ENCODE measurements around the gene DUSP16.

DUSP16 gene

DNA sequence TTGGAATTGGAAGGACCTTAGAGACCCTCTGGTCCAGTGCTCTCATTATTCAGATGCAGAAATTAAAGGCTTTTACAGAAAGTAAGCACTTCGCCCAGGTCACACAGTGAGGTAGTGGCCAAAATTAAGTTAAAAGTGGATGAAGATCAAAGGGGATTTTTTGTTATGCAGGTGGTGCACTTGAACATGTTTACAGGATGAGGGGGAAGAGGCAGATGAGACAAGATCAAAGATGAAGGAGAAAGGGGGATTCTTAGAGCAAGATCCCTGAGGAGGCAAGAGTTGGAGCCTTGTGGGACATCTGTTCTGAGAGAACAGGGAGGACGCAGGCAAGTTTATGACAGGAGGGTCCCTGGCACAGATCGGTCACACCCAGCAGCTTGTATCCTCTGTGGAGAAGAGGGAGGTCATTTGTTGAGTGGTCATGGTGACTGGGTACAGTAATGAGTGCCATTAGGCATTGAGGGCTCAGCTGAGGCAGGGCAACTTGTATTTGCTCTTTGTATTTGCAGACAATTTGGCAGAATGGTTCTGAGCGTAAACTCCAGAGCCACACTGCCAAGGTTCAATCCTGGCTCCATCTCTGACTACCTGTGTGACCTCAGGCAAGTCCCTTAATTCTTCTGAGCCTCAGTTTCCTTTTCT, 121.8 kb downstream of the DUSP16 start:
- no peak for DNase-seq (ENCODE audit: low read depth)

DNA sequence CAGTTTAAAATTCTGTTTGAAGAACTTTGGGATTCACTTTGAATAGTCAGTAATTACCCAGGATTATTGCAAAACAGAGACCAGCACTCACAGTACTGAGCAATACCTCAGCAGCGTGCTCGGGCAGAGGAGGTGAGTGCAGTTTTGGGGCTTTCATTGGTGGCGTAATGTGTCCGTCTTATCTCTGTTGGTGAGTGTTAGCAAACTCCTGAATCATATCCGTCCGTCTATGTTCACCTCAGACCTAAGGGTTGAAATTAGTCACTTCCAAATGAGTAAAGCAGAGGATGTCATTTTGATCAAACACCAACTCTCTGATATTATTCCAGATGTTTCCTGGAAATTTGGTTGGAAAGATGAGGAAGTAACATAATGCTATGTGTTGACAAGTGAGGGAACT, 123.0 kb downstream of the DUSP16 start:
- no peak for DNase-seq (ENCODE audit: low read depth)

DNA sequence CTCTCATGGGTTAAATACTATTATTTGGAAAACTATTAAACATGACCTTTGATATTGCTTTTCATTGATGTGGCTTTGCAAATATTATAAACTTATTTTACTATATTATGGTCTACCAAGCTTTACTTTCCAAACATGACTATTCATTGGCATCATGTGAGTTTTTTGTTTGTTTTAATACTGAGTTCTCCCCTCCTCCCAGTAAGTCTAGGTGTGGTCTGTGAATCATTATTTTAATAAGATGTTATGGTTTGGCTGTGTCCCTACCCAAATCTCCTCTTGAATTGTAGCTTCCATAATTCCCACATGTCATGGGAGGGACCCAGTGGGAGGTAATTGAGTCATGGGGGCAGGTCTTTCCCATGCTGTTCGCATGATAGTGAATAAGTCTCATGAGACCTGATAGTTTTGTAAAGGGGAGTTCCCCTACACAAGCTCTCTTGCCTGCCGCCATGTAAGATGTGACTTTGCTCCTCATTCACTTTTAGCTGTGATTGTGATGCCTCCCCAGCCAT, 125.8 kb downstream of the DUSP16 start:
- no peak for DNase-seq (ENCODE audit: low read depth)

DNA sequence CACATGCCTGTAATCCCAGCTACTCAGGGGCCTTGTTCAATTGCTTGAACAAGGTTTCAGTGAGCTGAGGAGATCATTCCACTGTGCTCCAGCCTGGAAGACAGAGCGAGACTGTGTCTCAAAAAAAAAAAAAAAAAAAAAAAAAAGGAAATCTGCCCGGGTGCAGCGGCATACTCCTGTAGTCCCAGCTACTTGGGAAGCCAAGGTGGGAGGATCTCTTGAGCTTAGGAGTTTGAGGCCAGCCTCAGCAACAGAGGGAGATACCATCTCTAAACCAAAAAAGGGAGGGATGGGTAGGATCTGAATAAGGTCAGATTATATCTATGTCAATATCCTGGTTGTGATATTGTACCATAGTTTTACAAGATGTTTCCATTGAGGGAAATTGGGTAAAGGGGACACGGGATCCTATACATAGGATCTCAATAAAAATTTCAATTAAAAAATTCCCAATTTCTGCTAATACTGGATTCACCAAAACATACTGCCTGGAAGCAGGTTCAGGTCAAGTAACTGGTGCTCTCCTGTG, 129.4 kb downstream of the DUSP16 start:
- no peak for DNase-seq (ENCODE audit: low read depth)

DNA sequence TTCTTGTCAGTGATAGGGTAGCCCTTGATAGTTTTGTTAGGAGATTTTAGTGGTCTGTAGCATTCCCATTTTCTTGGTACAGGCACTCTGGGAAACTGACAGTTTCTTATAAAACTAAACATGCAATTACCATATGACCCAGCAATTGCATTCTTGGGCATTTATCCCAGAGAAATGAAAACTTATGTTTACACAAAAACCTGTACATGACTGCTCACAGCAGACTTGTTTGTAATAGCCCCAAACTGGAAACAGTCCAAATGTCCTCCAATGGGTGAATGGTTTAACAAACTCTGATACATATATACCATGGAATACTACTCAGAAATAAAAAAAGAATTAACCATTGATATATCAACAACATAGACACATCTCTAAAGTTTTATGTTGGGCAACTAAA, 130.3 kb downstream of the DUSP16 start:
- no peak for DNase-seq (ENCODE audit: low read depth)

DNA sequence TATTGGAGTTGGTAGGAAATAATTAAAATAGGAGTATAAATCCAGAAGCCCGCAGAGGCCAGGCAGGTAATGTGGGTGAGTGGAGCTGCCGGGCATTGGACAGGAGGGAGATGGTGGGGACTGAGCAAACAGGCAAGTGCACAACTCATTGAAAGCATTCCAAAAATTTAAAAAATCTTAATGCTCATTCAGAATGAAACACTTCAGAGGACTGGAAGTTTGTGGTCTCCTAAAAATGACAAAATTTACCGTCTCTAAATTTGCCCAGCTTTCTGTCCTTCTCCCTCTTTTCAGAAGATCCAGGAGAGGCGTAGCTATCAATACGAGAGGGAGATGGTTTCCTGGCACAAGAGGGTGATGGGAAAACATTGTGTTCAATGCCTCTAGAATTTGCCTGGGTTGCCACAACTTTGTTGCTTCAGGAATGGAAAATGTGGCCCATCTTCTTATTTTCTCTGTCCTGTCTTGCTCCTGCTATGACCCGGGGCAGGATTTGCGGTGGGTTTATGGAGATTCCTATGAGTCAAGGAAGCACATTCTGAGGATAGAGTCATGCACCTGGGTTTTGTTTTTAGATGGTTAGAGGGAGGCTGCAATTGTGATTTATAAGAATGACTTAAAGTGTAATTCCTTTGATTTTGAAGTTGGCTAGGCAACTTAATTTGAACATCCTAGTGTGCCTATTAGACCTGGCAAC, 133.6 kb downstream of the DUSP16 start:
- no peak for DNase-seq (ENCODE audit: low read depth)

DNA sequence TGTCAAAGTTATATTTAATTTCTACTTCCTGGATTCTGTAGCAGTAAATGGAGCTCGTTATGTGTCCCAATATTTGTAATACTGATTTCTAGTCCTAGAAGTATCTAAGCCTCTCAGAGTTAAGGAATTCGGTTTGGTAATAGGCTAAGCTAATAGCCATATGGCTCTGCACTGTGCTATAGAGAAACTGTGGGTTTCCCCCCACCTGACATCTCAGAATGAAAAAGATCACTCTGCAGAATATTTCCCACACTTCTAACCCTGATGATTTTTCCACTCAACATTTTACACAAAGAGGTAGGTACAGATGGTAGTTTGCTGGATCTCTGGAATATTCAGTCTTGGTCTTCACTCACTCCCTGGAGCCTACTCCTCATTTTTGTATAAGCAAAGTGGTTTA, 134.6 kb downstream of the DUSP16 start:
- no peak for DNase-seq (ENCODE audit: low read depth)

DNA sequence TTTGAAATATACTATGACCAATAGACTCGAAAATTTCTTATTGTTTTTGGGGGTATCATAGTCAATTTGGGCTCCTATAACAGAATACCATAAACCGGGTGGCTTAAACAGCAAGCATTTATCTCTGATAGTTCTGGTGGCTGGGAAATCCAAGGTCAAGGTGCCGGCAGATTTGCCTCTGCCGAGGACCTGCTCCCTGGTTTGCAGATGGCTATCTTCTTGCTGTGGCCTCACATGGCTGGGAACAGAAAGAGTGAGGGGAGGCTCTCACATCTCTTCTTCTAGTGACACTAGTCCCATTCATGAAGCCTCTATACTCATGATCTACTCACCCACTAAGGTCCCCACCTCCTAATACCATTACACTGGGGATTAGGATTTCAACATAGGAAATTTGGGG, 135.1 kb downstream of the DUSP16 start:
- DNase-seq (ENCODE audit: low read depth), result no peak

DNA sequence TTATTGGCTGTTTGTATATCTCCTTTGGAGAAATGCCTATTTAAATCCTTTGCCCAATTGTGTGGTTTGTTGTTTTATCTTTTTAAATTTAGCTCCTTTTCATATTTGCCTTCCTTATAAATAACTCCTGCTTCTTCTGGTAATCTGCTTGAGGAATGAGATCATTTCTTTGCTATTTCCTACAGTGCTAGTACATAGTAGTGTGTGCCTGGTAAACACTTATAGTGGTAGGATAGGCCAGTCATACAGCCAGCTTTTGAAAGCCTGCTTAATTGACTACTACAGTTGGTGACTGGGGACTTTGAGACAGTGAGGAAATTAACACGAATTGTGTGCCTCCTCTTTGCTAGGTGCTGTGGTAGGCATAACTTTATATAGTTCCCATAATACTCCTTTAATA, 137.0 kb downstream of the DUSP16 start:
- no peak for DNase-seq (ENCODE audit: low read depth)

DNA sequence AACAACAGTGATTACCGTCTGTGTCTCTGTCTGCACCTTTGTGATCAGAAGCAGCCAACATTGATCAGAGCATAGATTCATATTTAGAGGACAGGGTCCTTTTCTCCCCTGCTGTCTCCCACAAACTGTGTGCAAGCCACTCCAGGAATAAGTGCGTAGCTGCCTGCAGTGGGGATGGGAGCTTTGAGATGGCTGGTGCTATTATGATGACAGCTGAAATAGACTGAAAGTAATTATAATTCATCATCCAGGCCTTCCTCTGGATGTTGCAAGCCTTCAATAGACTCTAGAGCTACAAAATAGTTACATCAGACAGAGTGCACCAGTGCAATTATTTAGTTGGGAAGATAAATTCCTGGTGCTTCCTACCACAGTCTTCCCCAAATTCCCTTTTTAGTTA, 137.7 kb downstream of the DUSP16 start:
- DNase-seq (ENCODE audit: low read depth), result no peak

Data from stimulated activated CD8-positive, alpha-beta memory T cell treated with anti-CD3 and anti-CD28 coated beads, Interleukin-15, amount 100 ng/mL, for 1 hour (primary cell).